VCaP (cell line): Measurements from ENCODE around the gene SPON2.

Experiments
- H3K27ac ChIP-seq: fragments of 450-650 bp; 2 replicates; pipeline ENCODE4 v1.5.1; 2017
- TF ChIP-seq, protein P1 (sequence below): fragments of 450-650 bp; conservative IDR thresholded peaks from 2 replicates; pipeline ENCODE4 v1.5.1; 2017; ENCODE audit warnings: mild to moderate bottlenecking, moderate library complexity

SPON2 gene

GRCh38 chr4:1202526-1203011 lies 30.2 kb upstream of the SPON2 start:
- H3K27ac ChIP-seq, result no peak overlapping the region
- TF ChIP-seq, protein P1, sequence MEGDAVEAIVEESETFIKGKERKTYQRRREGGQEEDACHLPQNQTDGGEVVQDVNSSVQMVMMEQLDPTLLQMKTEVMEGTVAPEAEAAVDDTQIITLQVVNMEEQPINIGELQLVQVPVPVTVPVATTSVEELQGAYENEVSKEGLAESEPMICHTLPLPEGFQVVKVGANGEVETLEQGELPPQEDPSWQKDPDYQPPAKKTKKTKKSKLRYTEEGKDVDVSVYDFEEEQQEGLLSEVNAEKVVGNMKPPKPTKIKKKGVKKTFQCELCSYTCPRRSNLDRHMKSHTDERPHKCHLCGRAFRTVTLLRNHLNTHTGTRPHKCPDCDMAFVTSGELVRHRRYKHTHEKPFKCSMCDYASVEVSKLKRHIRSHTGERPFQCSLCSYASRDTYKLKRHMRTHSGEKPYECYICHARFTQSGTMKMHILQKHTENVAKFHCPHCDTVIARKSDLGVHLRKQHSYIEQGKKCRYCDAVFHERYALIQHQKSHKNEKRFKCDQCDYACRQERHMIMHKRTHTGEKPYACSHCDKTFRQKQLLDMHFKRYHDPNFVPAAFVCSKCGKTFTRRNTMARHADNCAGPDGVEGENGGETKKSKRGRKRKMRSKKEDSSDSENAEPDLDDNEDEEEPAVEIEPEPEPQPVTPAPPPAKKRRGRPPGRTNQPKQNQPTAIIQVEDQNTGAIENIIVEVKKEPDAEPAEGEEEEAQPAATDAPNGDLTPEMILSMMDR, result no peak

DNA sequence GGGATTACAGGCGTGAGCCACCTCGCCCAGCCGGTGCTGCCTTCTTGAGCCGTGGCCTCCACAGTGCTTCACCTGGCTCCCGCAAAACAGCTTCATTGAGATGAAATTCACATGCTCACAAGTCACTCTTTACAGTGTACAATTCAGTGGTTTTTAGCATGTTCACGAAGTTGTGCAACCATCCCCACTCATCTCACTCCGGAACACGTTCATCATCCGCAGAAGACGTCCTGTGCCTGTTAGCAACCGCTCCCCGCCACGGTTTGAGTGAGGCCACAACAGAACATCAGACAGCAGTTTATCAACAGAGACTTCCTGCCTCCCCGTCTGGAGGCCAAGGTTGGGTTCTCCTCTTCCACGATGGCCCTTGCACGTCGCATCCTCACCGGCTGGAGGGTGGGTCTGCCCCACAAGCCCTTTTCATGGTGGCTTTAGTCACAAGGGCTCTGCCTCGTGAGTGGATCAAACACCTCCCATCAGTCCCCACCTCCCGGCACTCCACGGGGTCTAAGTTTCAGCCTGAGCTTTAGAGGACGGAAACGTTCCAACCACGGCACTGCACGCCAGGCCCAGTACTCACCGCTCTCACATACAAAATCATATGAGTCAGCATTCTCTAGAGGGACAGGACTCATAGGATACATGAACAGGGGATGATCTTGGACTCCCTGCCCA lies 29.6 kb upstream of the SPON2 start:
- TF ChIP-seq, protein P1, result no peak
- H3K27ac ChIP-seq, result no peak overlapping the region

DNA sequence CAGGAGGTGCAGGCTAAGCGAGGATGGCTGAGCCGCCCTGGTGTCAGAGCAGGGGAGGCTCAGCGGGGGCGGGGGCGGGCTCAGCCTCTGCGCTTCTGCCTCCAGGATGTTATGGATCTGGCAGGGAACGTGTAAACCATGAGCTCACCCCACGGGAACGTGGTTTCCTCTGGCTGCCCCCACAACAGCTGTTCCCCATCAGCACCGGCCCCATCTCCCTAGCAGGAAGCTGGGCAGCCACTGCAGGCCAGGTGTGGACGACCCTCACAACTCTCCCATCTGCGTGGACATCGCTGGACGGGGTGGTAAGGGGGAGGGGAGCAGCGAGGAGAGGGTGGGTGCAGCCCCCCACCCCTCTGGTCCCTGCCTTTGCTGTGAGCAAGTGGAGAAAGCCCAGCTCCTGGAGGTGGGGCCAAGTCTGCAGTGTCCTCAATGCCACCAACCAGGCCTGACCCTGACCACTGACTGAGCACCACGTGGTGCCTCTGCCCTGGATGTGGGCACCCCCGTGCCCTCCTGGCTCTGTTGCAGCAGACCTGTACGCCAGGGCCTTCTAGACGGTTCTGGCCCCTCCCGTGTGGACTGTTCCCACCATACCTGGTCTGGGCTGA lies 28.1 kb upstream of the SPON2 start:
- TF ChIP-seq, protein P1, result no peak
- no peak overlapping the region for H3K27ac ChIP-seq

DNA sequence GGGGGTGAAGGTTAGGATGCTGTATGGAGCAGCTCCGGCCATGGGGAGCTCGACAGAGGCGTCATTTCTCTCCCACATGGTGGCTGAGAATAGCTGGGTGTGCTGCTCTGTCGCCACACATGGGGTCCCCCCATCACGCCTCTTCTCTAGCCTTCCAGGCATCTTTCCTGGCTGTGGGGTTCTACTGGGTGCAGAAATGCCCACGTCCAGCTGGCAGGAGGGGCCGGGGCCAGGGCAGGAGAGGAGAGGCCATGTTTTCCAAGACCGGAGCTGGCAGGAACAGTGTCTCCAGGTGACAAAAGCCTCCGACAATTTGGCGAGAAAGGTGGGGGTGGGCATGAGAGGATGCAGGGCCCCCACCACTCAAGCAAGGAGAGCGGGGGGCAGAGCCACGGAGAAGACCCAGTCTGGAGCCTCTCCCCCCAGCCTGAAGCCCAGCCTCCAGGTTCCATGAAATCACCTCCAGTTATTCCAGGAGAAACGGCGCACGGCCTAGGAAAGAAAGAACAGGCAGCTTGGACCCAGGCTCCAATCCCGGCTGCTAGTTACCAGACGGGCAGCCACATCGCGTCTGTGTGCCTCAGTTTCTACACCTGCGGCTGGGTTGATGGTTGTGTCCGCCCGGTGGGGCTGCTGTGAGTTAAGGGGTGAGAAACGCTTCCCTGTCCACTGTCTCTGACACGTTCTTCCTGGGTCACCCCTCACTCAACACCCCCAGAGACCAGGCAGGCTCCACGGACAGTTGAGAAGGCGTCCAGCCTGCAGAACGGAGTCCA lies 27.4 kb upstream of the SPON2 start:
- TF ChIP-seq, protein P1, result no peak
- no peak overlapping the region for H3K27ac ChIP-seq

DNA sequence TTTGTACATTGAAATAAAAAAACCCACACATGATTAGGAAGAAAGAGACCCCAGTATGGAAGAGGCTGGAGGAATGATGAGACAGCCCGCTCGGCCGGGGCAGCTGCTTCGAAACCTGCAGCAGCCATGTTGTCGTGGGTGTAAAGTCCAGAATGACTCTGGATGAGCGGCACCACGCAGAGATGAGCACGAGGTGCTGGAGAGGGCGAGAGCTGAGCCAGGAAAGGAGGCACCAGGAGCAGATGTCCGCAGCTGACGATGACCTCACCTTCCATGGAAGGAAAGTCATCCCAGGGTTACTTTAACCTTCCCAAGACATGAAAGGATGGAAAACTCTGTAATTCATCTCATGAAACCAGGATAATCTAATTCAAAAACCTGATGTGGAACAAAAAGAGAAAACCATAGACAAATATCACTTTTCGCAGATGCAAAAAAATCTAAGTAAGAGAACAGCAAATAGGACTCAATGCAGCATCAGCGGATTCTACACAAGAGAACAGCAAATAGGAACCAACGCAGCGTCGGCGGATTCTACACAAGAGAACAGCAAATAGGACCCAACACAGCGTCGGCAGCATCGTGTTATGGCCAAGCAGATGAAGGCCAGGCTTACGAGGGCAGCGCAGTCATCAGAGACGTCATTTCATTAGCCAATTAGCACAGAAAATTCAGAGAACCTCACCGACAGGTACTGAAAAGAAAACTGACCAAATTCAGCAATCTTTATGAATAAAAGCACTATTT lies 25.9 kb upstream of the SPON2 start:
- TF ChIP-seq, protein P1, result no peak
- no peak overlapping the region for H3K27ac ChIP-seq

GRCh38 chr4:1196421-1197183 lies 24.2 kb upstream of the SPON2 start:
- H3K27ac ChIP-seq, result no peak overlapping the region
- TF ChIP-seq, protein P1, result no peak
